Measurements from ENCODE around the gene KCNQ1OT1.

DNA sequence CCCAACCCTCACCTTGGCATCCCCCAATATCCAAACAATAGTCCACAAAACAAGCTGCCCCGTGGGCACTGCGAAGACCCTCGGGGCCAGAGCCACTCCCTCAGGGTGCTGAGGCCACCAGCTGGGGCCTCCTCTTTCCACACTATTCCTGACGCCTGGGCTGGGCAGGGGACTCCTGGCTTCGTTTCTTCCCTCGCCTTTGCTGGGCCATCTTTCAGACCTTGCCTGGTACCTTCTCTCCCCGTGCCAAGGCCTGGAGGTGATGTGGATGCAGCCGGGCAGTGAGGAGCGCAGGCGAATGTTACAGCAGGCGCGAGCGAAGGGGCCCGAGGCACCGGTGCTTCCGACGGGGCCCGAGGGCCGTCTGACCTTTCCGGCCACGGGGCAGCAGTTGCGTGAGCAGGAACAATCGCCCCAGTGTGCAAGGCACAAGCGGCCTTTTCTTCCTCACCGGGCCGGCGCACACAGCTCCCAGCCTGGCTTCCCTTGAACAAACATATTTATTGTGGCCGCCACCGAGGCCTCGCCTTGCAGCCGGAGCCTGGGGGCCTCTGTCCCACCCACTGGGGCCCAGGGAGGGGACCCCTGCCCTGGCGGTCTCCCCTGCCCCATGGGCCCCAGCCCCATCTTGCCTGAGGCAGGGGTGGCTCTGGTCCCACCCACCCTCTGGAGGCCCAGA lies 32.6 kb upstream of the KCNQ1OT1 start:
- TF ChIP-seq ISL1 (CRISPR knock-in tag; IDR thresholded peaks at IDR 0.05): no peak
- TF ChIP-seq, protein P1, sequence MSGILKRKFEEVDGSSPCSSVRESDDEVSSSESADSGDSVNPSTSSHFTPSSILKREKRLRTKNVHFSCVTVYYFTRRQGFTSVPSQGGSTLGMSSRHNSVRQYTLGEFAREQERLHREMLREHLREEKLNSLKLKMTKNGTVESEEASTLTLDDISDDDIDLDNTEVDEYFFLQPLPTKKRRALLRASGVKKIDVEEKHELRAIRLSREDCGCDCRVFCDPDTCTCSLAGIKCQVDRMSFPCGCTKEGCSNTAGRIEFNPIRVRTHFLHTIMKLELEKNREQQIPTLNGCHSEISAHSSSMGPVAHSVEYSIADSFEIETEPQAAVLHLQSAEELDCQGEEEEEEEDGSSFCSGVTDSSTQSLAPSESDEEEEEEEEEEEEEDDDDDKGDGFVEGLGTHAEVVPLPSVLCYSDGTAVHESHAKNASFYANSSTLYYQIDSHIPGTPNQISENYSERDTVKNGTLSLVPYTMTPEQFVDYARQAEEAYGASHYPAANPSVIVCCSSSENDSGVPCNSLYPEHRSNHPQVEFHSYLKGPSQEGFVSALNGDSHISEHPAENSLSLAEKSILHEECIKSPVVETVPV (CRISPR knock-in tag; IDR thresholded peaks at IDR 0.05): no peak
- TF ChIP-seq ZNF70 (CRISPR knock-in tag; IDR thresholded peaks at IDR 0.05): no peak
- no peak for TF ChIP-seq PPARA (CRISPR knock-in tag; IDR thresholded peaks at IDR 0.05; ENCODE audit: borderline replicate concordance)
- TF ChIP-seq ZFP30 (CRISPR knock-in tag; IDR thresholded peaks at IDR 0.05): no peak
